GM12878 (cell line): Measurements from ENCODE around the gene ANKRD53. TPM values are rescaled to one million over a fixed set of nuclear protein-coding genes. Genes with fewer than 3 reads are reported as not detected.

ENCODE experiments used
- ATAC-seq: fragments of 200-7000 bp; cut with Tn5 transposase; 3 replicates; pipeline ENCODE4 v1.9.1; 2020; ENCODE audit warnings: mild to moderate bottlenecking, moderate library complexity
- BruUV-seq: library from RNA; stranded (reverse); fragments of 400-500 nt; replicated peaks from 2 replicates; lab custom pipeline; 2021; lab: Mats Ljungman, UMichigan
- CTCF ChIA-PET: fragments of 300-600 bp; sonication (Branson Sonifier 250); formaldehyde crosslinking; extraction: SDS; loops from one replicate; lab custom pipeline; 2021; ENCODE audit warnings: inconsistent platforms; lab: Yijun Ruan, JAX
- POLR2A ChIA-PET: fragments of 350-600 bp; formaldehyde crosslinking; extraction: SDS; loops from one replicate; lab custom pipeline; 2021; ENCODE audit warnings: inconsistent platforms; lab: Charles Lee
- RAD21 ChIA-PET: fragments of 300-600 bp; sonication (Branson Sonifier 250); formaldehyde crosslinking; loops from one replicate; lab custom pipeline; 2023; ENCODE audit warnings: antibody characterized with exemption; ENCODE audit not compliant: unreplicated experiment; lab: Charles Lee
- SMC1A ChIA-PET: fragments of 300-600 bp; sonication (Branson Sonifier 250); formaldehyde crosslinking; loops from one replicate; lab custom pipeline; 2023; ENCODE audit not compliant: unreplicated experiment, uncharacterized antibody; lab: Charles Lee
- DNase-seq: peaks from one replicate; pipeline ENCODE4 v3.0.0-alpha.2; 2011; ENCODE audit warnings: low read depth, low spot score
- FAIRE-seq: peaks from 3 replicates; lab custom pipeline; 2011; peaks lifted over from hg19 to GRCh38; lab: Jason Lieb, UNC
- H2AFZ ChIP-seq: 2 replicates; pipeline ENCODE4 v1.6.0; 2011; ENCODE audit warnings: low read depth, low read length, control low read depth; ENCODE audit not compliant: control insufficient read depth
- H3K27ac ChIP-seq: 2 replicates; pipeline ENCODE4 v1.5.1; 2011; ENCODE audit warnings: control low read depth; ENCODE audit not compliant: control insufficient read depth, insufficient read depth
- H3K27me3 ChIP-seq, 2 experiments: replicated peaks in 1 of 2; 2 replicates each; pipeline versions ENCODE4 v1.6.0 to v1.6.1; 2011; ENCODE audit warnings: low read length in 1 of 2; ENCODE audit not compliant: control insufficient read depth in 2 of 2, insufficient read depth in 2 of 2
- H3K36me3 ChIP-seq, 2 experiments: 2 replicates each; pipeline ENCODE4 v1.5.1; 2011; ENCODE audit warnings: low read length in 1 of 2; ENCODE audit not compliant: control insufficient read depth in 2 of 2, insufficient read depth in 2 of 2
- H3K4me1 ChIP-seq: 2 replicates; pipeline ENCODE4 v1.6.1; 2011; ENCODE audit warnings: mild to moderate bottlenecking, low read length, moderate library complexity, mixed read lengths; ENCODE audit not compliant: control insufficient read depth, insufficient read depth
- H3K4me2 ChIP-seq: 2 replicates; pipeline ENCODE4 v1.6.0; 2011; ENCODE audit warnings: control low read depth; ENCODE audit not compliant: control insufficient read depth, insufficient read depth
- H3K4me3 ChIP-seq: fragments of 200-600 bp; sonication (generic); 2 replicates; pipeline ENCODE4 v1.5.1; 2016
- H3K79me2 ChIP-seq: 2 replicates; pipeline ENCODE4 v1.6.0; 2011; ENCODE audit warnings: low read length; ENCODE audit not compliant: control insufficient read depth, insufficient read depth
- H3K9ac ChIP-seq: 2 replicates; pipeline ENCODE4 v1.8.0; 2011; ENCODE audit warnings: low read length, control low read depth, mixed read lengths; ENCODE audit not compliant: control insufficient read depth, insufficient read depth
- H3K9me3 ChIP-seq: replicated peaks from 3 replicates; pipeline ENCODE4 v1.5.1; 2011; ENCODE audit warnings: mild to moderate bottlenecking, low read length; ENCODE audit not compliant: control insufficient read depth, insufficient read depth
- H4K20me1 ChIP-seq: 2 replicates; pipeline ENCODE4 v1.6.0; 2011; ENCODE audit not compliant: control insufficient read depth, insufficient read depth
- BACH1 ChIP-seq: fragments of 450-650 bp; IDR thresholded peaks from 2 replicates; pipeline ENCODE4 v1.6.1; 2017; ENCODE audit warnings: mild to moderate bottlenecking, borderline replicate concordance
- BRCA1 ChIP-seq: IDR thresholded peaks from 2 replicates; pipeline ENCODE4 v1.6.1; 2011; ENCODE audit warnings: low read depth, low read length, improper control_type of control experiment
- CEBPZ ChIP-seq: fragments of 150-350 bp; IDR thresholded peaks from 2 replicates; pipeline ENCODE4 v1.6.1; 2016; ENCODE audit warnings: low read depth, low read length
- NBN ChIP-seq: fragments of 450-650 bp; IDR thresholded peaks from 2 replicates; pipeline ENCODE4 v1.6.1; 2016
- PAX8 ChIP-seq: fragments of 450-650 bp; IDR thresholded peaks from 2 replicates; pipeline ENCODE4 v1.6.1; 2017; ENCODE audit warnings: mild to moderate bottlenecking, moderate library complexity
- RAD51 ChIP-seq: fragments of 450-650 bp; IDR thresholded peaks from 2 replicates; pipeline ENCODE4 v1.6.1; 2016; ENCODE audit warnings: moderate library complexity, mild to moderate bottlenecking, inconsistent platforms
- RFX5 ChIP-seq: IDR thresholded peaks from 2 replicates; pipeline ENCODE4 v1.6.1; 2011; ENCODE audit warnings: low read depth, low read length, improper control_type of control experiment
- ZZZ3 ChIP-seq: IDR thresholded peaks from 2 replicates; pipeline ENCODE4 v1.6.1; 2011; ENCODE audit warnings: low read depth; ENCODE audit not compliant: control insufficient read depth, insufficient read length
- WGBS: methylation state at CpG from one replicate; pipeline ENCODE4 v1.1.6; 2016; ENCODE audit warnings: low lambda C conversion rate; ENCODE audit not compliant: insufficient replicate concordance, insufficient coverage; ENCODE audit errors: missing lambda C conversion rate; 5-methylcytosine and 5-hydroxymethylcytosine counted together
- in situ Hi-C: fragments of 300-500 bp; cut with MboI; formaldehyde crosslinking; loops from 9 replicates; pipeline ENCODE4 v1.14.3; 2018; ENCODE audit warnings: mixed read lengths
- intact Hi-C: fragments of 100-400 bp; cut with micrococcal nuclease; formaldehyde crosslinking; loops from one replicate; pipeline ENCODE4 v1.14.2; 2022; ENCODE audit not compliant: unreplicated experiment
- polyA plus RNA-seq, 11 experiments: library from polyadenylated mRNA; depleted of rRNA in 4 of 11; unstranded in 6 of 11; stranded (reverse) in 5 of 11; fragments of >200 nt; fragmentation: Nextera tagmentation in 4 of 11; fragmentation: Illumina TruSeq in 1 of 11; extraction: Ambion mirVana in 4 of 11; extraction: Trizol in 1 of 11; gene quantifications; 1 replicate in 1 of 11; 2 replicates in 10 of 11; pipeline versions ENCODE4 v1.2.1 to v1.2.3, GENCODE V29; 2011 to 2016; ENCODE audit warnings: inconsistent platforms in 2 of 11, missing spikeins in 2 of 11, low read depth in 1 of 11
- total RNA-seq, 4 experiments: library from RNA; depleted of rRNA in 3 of 4; stranded (reverse); fragments of >200 nt in 3 of 4; fragmentation: Illumina TruSeq in 1 of 4; extraction: Trizol in 1 of 4; gene quantifications; 2 replicates each; pipeline versions ENCODE4 v1.2.1 to v1.2.3, GENCODE V29; 2013 to 2021
- TF ChIP-seq, protein P1 (sequence below): fragments of 450-650 bp; IDR thresholded peaks from 2 replicates; pipeline ENCODE4 v1.6.1; 2017; ENCODE audit warnings: antibody characterized with exemption, mild to moderate bottlenecking, moderate library complexity
- TF ChIP-seq, protein P2 (sequence below): IDR thresholded peaks from 2 replicates; pipeline ENCODE4 v1.6.1; 2012; ENCODE audit warnings: improper control_type of control experiment, low read depth, low read length; ENCODE audit not compliant: insufficient replicate concordance

The ANKRD53 gene
- total and polyA plus RNA-seq, 10 of the 15 experiments (the other 5 are each of a cell fraction or from before 2014, with no cell fraction given), result 0.04 TPM; not detected in 8

DNA sequence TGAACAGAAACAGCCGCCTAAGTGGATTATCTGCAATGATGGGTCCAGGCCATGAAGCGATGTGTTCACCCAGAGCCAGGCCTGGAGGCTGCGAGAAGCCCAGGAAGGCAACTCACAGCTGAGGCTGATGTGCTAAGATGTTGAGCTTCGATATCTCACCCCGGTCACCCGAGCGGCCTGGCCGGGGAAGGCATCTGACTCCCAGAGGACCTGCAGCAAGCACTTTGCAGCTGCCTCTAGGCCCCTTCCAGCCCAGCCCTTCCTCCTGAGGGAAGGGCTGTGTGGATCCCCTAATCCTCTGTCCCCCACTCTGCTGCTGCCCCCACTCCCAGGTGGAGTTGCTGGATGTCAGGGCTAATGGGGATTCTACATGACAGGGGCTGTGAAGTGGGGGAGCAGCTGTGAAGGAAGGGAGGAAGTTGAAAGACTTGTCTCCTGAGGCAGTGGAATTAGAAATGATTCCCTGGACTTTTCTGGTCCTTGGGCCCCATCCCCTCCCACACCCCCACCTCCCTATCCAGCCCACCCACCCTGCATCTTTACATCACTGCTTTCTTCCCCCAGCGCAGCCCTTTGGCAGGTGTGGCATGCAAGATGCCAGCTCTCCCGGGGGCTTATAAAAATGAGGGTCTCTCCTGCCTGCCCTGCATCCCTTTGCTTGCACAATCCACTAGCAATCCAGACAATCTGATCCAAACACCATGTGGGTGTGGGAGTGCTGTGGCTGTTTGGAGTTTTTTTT is 38.4 kb upstream of the ANKRD53 start (continued):
- no peak for TF ChIP-seq ZZZ3
- no peak for TF ChIP-seq PAX8
- no peak for TF ChIP-seq RAD51
- TF ChIP-seq, protein P1, sequence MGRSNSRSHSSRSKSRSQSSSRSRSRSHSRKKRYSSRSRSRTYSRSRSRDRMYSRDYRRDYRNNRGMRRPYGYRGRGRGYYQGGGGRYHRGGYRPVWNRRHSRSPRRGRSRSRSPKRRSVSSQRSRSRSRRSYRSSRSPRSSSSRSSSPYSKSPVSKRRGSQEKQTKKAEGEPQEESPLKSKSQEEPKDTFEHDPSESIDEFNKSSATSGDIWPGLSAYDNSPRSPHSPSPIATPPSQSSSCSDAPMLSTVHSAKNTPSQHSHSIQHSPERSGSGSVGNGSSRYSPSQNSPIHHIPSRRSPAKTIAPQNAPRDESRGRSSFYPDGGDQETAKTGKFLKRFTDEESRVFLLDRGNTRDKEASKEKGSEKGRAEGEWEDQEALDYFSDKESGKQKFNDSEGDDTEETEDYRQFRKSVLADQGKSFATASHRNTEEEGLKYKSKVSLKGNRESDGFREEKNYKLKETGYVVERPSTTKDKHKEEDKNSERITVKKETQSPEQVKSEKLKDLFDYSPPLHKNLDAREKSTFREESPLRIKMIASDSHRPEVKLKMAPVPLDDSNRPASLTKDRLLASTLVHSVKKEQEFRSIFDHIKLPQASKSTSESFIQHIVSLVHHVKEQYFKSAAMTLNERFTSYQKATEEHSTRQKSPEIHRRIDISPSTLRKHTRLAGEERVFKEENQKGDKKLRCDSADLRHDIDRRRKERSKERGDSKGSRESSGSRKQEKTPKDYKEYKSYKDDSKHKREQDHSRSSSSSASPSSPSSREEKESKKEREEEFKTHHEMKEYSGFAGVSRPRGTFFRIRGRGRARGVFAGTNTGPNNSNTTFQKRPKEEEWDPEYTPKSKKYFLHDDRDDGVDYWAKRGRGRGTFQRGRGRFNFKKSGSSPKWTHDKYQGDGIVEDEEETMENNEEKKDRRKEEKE, result no peak
- TF ChIP-seq, all 136 proteins: peak for 0

DNA sequence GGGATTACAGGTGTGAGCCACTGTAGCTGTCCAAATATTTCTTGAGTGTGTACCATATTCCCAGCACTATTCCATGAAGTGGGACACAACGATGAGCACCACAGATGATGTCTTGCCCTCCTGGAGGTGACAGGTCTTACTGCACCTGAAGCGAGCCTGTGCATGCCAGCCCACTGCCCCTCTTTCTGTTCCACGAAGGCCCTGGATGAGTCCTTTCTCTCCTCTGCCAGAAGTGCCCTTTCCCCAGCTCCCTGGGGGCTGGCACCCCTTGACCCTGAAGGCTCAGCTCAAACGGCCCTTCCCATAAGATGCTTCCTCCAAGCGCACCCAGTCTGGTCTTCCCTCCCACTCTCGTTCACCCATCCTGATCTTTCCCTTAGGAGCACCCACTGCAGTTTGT is 37.2 kb upstream of the ANKRD53 start:
- DNase-seq (no peak), ATAC-seq (no peak), FAIRE-seq (no peak)
- POLR2A ChIA-PET, result no interaction called here
- 27% methylated on average over 6 of the region's 6 CpGs for WGBS
- H3K4me1 ChIP-seq, result no peaks in the 10 kb centered on the region
- intact Hi-C loops, result loop anchor here (10.0 kb wide), 1 partner anchor 636 kb away; the partner anchor contains the start of gene FAM136A
- no peak overlapping the region for H3K9ac ChIP-seq
- H3K9me3 ChIP-seq, result no peaks in the 10 kb centered on the region
- no peaks in the 10 kb centered on the region for H3K79me2 ChIP-seq
- peaks cover 0 to 4% of the 10 kb centered on the region in 2 experiments; a peak in 2 of 4 replicates for H3K27me3 ChIP-seq
- RAD21 ChIA-PET, result no interaction called here
- H3K4me2 ChIP-seq, result no peak overlapping the region
- H3K27ac ChIP-seq, result no peak overlapping the region
- SMC1A ChIA-PET, result no interaction called here
- in situ Hi-C loops, result loop anchor here (10.0 kb wide), 1 partner anchor 636 kb away; the partner anchor contains the start of gene FAM136A
- H4K20me1 ChIP-seq, result no peaks in the 10 kb centered on the region
- H3K36me3 ChIP-seq, result no peaks in the 10 kb centered on the region
- H3K4me3 ChIP-seq, result no peak overlapping the region
- BruUV-seq, result no TSS peak
- no peak overlapping the region for H2AFZ ChIP-seq
- CTCF ChIA-PET, result interaction anchor here (1.2 kb wide), 2 partner anchors 9 to 69 kb away, joined by 3 read pairs; no protein-coding TSS in a partner anchor
- TF ChIP-seq RFX5, result no peak
- TF ChIP-seq, protein P2, sequence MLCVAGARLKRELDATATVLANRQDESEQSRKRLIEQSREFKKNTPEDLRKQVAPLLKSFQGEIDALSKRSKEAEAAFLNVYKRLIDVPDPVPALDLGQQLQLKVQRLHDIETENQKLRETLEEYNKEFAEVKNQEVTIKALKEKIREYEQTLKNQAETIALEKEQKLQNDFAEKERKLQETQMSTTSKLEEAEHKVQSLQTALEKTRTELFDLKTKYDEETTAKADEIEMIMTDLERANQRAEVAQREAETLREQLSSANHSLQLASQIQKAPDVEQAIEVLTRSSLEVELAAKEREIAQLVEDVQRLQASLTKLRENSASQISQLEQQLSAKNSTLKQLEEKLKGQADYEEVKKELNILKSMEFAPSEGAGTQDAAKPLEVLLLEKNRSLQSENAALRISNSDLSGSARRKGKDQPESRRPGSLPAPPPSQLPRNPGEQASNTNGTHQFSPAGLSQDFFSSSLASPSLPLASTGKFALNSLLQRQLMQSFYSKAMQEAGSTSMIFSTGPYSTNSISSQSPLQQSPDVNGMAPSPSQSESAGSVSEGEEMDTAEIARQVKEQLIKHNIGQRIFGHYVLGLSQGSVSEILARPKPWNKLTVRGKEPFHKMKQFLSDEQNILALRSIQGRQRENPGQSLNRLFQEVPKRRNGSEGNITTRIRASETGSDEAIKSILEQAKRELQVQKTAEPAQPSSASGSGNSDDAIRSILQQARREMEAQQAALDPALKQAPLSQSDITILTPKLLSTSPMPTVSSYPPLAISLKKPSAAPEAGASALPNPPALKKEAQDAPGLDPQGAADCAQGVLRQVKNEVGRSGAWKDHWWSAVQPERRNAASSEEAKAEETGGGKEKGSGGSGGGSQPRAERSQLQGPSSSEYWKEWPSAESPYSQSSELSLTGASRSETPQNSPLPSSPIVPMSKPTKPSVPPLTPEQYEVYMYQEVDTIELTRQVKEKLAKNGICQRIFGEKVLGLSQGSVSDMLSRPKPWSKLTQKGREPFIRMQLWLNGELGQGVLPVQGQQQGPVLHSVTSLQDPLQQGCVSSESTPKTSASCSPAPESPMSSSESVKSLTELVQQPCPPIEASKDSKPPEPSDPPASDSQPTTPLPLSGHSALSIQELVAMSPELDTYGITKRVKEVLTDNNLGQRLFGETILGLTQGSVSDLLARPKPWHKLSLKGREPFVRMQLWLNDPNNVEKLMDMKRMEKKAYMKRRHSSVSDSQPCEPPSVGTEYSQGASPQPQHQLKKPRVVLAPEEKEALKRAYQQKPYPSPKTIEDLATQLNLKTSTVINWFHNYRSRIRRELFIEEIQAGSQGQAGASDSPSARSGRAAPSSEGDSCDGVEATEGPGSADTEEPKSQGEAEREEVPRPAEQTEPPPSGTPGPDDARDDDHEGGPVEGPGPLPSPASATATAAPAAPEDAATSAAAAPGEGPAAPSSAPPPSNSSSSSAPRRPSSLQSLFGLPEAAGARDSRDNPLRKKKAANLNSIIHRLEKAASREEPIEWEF, result no peak
- TF ChIP-seq BACH1, result no peak
- no peak for TF ChIP-seq CEBPZ
- TF ChIP-seq NBN, result no peak
- no peak for TF ChIP-seq BRCA1
